ENCODE measurements around the gene TSEN2. TPM values are rescaled to one million over a fixed set of nuclear protein-coding genes. Genes with fewer than 3 reads are reported as not detected.

TSEN2 gene
- total and polyA plus RNA-seq, 9 of the 15 experiments (the other 6 are each of a cell fraction or from before 2014, with no cell fraction given): 38.5 to 76.3 (median 46.6) TPM

DNA sequence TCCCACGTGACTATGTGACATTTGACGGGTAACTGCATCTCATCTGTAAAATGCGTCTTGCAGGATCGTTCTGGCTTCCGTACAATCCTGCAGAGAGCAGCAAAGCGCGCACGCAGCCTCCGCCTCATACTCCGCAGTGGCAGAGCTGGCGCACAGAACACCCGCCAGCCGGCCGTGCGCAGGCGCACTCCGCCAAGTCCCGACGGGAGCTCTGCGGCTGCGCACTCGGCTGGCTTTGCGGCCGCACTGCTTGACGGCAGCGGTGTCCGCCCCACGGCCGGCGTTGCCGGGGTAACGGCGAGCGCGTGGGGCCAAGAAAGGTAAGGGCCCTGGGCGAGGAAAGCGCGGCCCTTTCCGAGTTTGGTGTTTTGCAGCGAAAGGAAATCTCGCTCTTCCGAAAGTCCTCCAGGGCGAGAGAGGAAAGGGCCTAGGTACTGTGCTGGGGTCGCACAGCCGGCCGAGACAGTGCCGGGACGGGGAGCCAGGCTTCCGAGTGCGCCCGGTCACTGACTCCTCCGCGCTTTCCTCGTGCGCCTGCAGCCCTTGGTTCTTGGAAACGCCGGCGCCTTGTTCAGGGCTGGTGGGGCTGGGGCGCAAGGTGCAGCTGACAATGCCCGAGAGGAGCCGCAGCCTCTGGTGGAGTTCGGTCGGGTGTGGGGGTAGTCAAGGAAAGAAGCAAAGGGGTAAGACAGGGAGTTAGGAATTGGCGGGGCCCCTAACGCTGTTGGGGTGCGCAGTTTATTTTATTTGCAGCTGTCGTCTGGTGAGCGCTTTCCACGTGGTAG, at the start of gene TSEN2 (continued):
- TF ChIP-seq ZBTB49 (CRISPR knock-in tag; IDR thresholded peaks at IDR 0.05; ENCODE audit: borderline replicate concordance) (no peak), RAD51 (IDR thresholded peaks at IDR 0.05; ENCODE audit: borderline replicate concordance, low read depth) (peak; percentile 89; the same call in 1 of the 2 replicates), ZNF561 (CRISPR knock-in tag; conservative IDR thresholded peaks at IDR 0.05) (no peak), HNRNPK (IDR thresholded peaks at IDR 0.05; ENCODE audit: low read depth, low read length, poor library complexity, severe bottlenecking) (no peak), TAF1 (IDR thresholded peaks at IDR 0.05; ENCODE audit: control insufficient read depth, extremely low read depth, insufficient read depth, low read length, severe bottlenecking) (peak; percentile 56), HNRNPL (IDR thresholded peaks at IDR 0.05; ENCODE audit: low read depth, low read length) (no peak), FOS (IDR thresholded peaks at IDR 0.05; ENCODE audit: extremely low read depth, insufficient read length) (peak; percentile 2), HCFC1 (IDR thresholded peaks at IDR 0.05; ENCODE audit: low read depth, low read length) (peak; percentile 61), KLF13 (tag; IDR thresholded peaks at IDR 0.05; ENCODE audit: borderline replicate concordance, low read depth) (no peak), ZNF212 (CRISPR knock-in tag; IDR thresholded peaks at IDR 0.05) (no peak), ZBTB2 (IDR thresholded peaks at IDR 0.05) (peak; percentile 97), BRCA1 (IDR thresholded peaks at IDR 0.05) (no peak), BRCA1 (CRISPR knock-in tag; IDR thresholded peaks at IDR 0.05) (no peak), MTA2 (IDR thresholded peaks at IDR 0.05; ENCODE audit: low read depth) (peak; percentile 39; the same call in 1 of the 2 replicates), E2F1 (CRISPR knock-in tag; IDR thresholded peaks at IDR 0.05) (0 out of 2 replicates have a peak, but pooled peaks have one; percentile 64)
- TF ChIP-seq, protein P1, sequence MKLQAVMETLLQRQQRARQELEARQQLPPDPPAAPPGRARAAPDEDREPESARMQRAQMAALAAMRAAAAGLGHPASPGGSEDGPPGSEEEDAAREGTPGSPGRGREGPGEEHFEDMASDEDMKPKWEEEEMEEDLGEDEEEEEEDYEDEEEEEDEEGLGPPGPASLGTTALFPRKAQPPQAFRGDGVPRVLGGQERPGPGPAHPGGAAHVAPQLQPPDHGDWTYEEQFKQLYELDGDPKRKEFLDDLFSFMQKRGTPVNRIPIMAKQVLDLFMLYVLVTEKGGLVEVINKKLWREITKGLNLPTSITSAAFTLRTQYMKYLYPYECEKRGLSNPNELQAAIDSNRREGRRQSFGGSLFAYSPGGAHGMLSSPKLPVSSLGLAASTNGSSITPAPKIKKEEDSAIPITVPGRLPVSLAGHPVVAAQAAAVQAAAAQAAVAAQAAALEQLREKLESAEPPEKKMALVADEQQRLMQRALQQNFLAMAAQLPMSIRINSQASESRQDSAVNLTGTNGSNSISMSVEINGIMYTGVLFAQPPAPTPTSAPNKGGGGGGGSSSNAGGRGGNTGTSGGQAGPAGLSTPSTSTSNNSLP (IDR thresholded peaks at IDR 0.05; ENCODE audit: borderline replicate concordance, low read depth, low read length): no peak
- TF ChIP-seq, protein P2, sequence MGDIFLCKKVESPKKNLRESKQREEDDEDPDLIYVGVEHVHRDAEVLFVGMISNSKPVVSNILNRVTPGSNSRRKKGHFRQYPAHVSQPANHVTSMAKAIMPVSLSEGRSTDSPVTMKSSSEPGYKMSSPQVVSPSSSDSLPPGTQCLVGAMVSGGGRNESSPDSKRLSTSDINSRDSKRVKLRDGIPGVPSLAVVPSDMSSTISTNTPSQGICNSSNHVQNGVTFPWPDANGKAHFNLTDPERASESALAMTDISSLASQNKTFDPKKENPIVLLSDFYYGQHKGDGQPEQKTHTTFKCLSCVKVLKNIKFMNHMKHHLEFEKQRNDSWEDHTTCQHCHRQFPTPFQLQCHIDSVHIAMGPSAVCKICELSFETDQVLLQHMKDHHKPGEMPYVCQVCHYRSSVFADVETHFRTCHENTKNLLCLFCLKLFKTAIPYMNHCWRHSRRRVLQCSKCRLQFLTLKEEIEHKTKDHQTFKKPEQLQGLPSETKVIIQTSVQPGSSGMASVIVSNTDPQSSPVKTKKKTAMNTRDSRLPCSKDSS (IDR thresholded peaks at IDR 0.05; ENCODE audit: low read depth, partially characterized antibody): no peak

Data from K562 (cell line).